Aorta (tissue), 5 donors: Measurements from ENCODE around the gene SLC5A1. TPM values are rescaled to one million over a fixed set of nuclear protein-coding genes. Genes with fewer than 3 reads are reported as not detected.

Source experiments
- ATAC-seq: fragments of 200-7000 bp; cut with Tn5 transposase; one replicate; pipeline ENCODE4 v1.9.1; 2022; ENCODE audit warnings: moderate library complexity; ENCODE audit not compliant: low FRiP score
- DNase-seq, 2 donors: peaks; one replicate each; pipeline ENCODE4 v3.0.0-alpha.2; 2020
- H3K27ac ChIP-seq, 2 donors: one replicate each; pipeline ENCODE4 v1.5.1; 2013; ENCODE audit warnings: low read length in 2 of 2, mild to moderate bottlenecking in 2 of 2, moderate library complexity in 2 of 2, control low read depth in 1 of 2, inconsistent platforms in 1 of 2, low read depth in 1 of 2
- H3K27me3 ChIP-seq, 2 donors: one replicate each; pipeline ENCODE4 v1.6.1; 2013; ENCODE audit warnings: control low read depth in 1 of 2, low read length in 1 of 2, mild to moderate bottlenecking in 1 of 2, moderate library complexity in 1 of 2; ENCODE audit not compliant: insufficient read depth in 2 of 2, control insufficient read depth in 1 of 2
- H3K36me3 ChIP-seq, 2 donors: one replicate each; pipeline ENCODE4 v1.6.1; 2013; ENCODE audit warnings: control low read depth in 1 of 2, low read length in 1 of 2, mild to moderate bottlenecking in 1 of 2; ENCODE audit not compliant: insufficient read depth in 2 of 2, control insufficient read depth in 1 of 2
- H3K4me1 ChIP-seq, 2 donors: one replicate each; pipeline ENCODE4 v1.6.1; 2013; ENCODE audit warnings: low read length in 2 of 2, control low read depth in 1 of 2, mild to moderate bottlenecking in 1 of 2, moderate library complexity in 1 of 2; ENCODE audit not compliant: insufficient read depth in 2 of 2, control insufficient read depth in 1 of 2
- H3K4me3 ChIP-seq, 2 donors: one replicate each; pipeline ENCODE4 v1.5.1; 2013; ENCODE audit warnings: low read length in 2 of 2, control low read depth in 1 of 2, mild to moderate bottlenecking in 1 of 2
- H3K9me3 ChIP-seq: one replicate; pipeline ENCODE4 v1.6.1; 2013; ENCODE audit warnings: mild to moderate bottlenecking, low read length; ENCODE audit not compliant: control insufficient read depth
- WGBS, 2 donors: extraction: QIAGEN DNeasy Blood & Tissue Kit; methylation state at CpG; one replicate each; pipeline ENCODE4 v1.1.7; 2013; 5-methylcytosine and 5-hydroxymethylcytosine counted together
- intact Hi-C, 2 donors: fragments of 100-400 bp; cut with DNase I; formaldehyde crosslinking; loops; one replicate each; pipeline versions ENCODE4 v1.14.2 to v1.15.0; 2022
- long read RNA-seq, 2 donors: library from polyadenylated mRNA; unstranded; transcript quantifications; one replicate each; pipeline ENCODE4 v2.0.0, GENCODE V29; 2020 to 2021
- polyA plus RNA-seq, 2 donors: library from polyadenylated mRNA; stranded (reverse); fragments of 200-250 nt; gene quantifications; one replicate each; pipeline ENCODE4 v1.2.3, GENCODE V29; 2013
- total RNA-seq, 2 donors: library from RNA; stranded (reverse); fragmentation: NEBNext Ultra II Directional; extraction: Animal tissue kit (Norgen Biotek cat#: 25700); gene quantifications; one replicate each; pipeline ENCODE4 v1.2.1, GENCODE V29; 2021
- donor health status: healthy with polysubstance abuse.
- donor health status: Bipolar disorder and iron deficiency.
- donor health status: DM: no; HTN: no; CAD: no.
- donor health status: DM: no; HTN: no; CAD: no.
- donor health status: DM: yes; HTN: yes; CAD: no.

SLC5A1 gene
- not detected for total RNA-seq
- 10 to 100 TPM in 1 of 2 donors, under 1 TPM in 1; 0.69 to 24.0 TPM for polyA plus RNA-seq
- long read RNA-seq, donor 1: 0 reads
- long read RNA-seq, donor 2: 0 reads

DNA sequence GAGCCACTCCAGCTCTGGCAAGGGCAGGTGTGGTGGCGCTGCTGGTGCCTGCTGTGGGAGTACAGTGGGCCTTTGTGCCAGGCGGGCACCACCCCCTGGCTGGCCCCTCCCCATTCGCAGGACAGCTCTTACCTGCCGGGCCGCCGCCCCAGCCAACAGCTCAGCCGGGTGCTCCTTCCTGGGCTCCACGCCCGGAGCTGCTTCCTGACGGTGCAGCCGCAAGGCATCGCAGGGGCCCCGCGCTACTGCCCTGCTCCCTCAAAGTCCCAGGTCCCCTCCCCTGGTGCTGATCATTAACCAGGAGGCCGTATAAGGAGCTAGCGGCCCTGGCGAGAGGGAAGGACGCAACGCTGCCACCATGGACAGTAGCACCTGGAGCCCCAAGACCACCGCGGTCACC lies at the start of gene SLC5A1:
Gene SLC5A1, plus strand, starts transcription at position 338 of the 400 bp plus-strand sequence. Its CDS starts 21 bp downstream, at position 359.
- ATAC-seq: no peak
- H3K4me3 ChIP-seq: no peak within 1 kb of the TSS
- intact Hi-C loops: no loop called here
- WGBS, 2 donors: 24 to 37% methylated on average over 21 of the region's 21 CpGs
- no peak within 1 kb of the TSS for H3K27ac ChIP-seq
- H3K27me3 ChIP-seq: no peaks in the 10 kb centered on the region
- no peaks in the 10 kb centered on the region for H3K9me3 ChIP-seq
- no peak for DNase-seq
- H3K4me1 ChIP-seq: no peaks in the 10 kb centered on the region
- H3K36me3 ChIP-seq: no peaks in the 10 kb centered on the region

DNA sequence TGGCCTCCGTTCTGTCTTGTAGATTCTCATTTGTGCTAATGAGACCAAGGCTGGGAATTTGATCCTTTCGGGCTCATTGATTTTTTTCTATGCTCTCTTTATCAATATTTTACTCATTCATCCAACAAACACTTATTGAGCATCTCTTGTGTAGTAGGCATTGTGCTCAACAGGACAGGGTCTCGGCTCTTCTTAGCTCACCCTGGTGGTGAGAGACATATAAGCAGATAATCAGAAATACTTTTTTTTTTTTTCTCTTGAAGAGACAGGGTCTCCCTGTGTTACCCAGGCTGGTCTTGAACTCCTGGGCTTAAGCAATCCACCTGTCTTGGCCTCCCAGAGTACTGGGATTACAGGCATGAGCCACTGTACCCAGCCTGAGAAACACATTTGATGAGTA lies 48.0 kb upstream of the SLC5A1 start:
- DNase-seq: no peak
- intact Hi-C loops: no loop called here
- H3K4me1 ChIP-seq: no peaks in the 10 kb centered on the region
- ATAC-seq: no peak
- H3K4me3 ChIP-seq: no peak overlapping the region
- H3K36me3 ChIP-seq: no peaks in the 10 kb centered on the region
- 76 to 79% methylated on average over 3 of the region's 3 CpGs for WGBS, 2 donors
- no peaks in the 10 kb centered on the region for H3K27me3 ChIP-seq
- no peaks in the 10 kb centered on the region for H3K9me3 ChIP-seq
- H3K27ac ChIP-seq: no peak overlapping the region

DNA sequence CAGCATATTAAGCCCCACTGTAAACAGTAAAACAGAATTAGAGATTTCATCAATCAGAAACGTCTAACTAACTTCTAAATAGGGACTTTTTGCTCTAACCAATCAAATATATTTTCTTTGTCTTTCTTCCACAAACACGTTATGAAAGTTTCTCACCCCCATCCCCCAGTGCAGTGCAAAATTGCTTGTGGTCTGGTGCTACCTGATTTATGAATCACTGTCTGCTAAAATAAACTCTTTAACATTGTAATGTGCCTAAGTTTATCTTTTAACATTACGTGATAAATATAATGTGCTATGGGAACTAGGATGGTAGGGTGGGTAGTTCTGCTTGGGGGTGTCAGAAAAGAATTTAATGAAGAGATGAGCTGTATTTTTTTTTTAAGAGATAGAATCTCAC lies 47.3 kb upstream of the SLC5A1 start:
- intact Hi-C loops: no loop called here
- no peak overlapping the region for H3K4me3 ChIP-seq

DNA sequence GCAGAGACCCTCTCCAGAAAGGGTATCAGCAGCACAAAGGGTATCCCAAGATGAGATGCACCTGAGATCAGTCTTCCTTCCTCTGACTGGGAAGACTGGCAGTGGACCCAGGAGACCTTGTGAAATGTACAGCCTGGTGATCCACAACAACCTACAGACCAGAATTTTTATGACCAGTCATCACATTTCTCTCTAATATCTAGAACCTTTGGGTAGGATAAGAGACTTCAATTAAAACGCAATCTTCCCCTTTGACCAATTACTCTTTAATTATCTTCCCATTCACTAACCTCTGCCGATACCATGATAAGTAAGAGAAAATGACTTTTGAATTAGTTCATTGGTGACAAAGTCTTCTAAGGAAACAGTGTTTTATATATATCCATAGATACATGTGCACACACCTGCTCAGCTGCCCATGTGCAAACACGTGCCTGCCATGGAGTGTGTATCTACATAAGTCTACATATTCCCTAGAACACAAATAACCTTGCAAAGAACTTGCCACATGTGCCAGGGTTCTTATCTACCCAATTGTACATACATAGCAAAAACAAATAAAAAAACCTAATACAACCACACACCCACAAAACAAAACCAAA lies 44.2 kb upstream of the SLC5A1 start:
- no peaks in the 10 kb centered on the region for H3K9me3 ChIP-seq
- intact Hi-C loops: no loop called here
- DNase-seq (no peak), ATAC-seq (no peak)
- H3K36me3 ChIP-seq: no peaks in the 10 kb centered on the region
- no peaks in the 10 kb centered on the region for H3K4me1 ChIP-seq
- H3K27me3 ChIP-seq: no peaks in the 10 kb centered on the region
- no peak overlapping the region for H3K4me3 ChIP-seq
- 87 to 90% methylated on average over 3 of the region's 3 CpGs for WGBS, 2 donors
- no peak overlapping the region for H3K27ac ChIP-seq

More for the DNA sequence above, 47.3 kb upstream of the SLC5A1 start:
- Histone ChIP-seq H3K27ac (no peak overlapping the region), H3K27me3 (no peaks in the 10 kb centered on the region), H3K36me3 (no peaks in the 10 kb centered on the region), H3K4me1 (no peaks in the 10 kb centered on the region), H3K9me3 (no peaks in the 10 kb centered on the region)
- DNase-seq: no peak
- WGBS, 2 donors: 26 to 29% methylated on average over 3 of the region's 3 CpGs
- no peak for ATAC-seq

DNA sequence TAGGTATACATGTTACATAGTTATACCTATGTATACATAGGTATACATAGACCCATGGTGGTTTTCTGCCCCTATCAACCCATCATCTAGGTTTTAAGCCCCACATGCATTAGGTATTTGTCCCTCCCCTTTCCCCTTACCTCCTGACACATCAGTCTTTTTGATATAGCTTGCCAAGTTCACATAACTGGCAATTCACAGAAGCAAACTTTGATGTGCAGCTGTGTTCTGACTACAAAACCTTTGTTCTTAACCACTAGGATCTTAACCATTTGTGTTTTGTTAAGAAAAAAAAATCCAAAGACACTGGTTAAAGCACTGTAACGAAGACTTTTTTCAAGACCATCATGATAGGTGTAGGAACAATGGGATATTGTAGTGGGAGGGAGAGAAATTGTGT lies 42.9 kb upstream of the SLC5A1 start:
- intact Hi-C loops: no loop called here
- WGBS, 2 donors: 72 to 80% methylated on average over 1 of the region's 1 CpG
- no peaks in the 10 kb centered on the region for H3K4me1 ChIP-seq
- DNase-seq (no peak), ATAC-seq (no peak)
- no peaks in the 10 kb centered on the region for H3K27me3 ChIP-seq
- no peaks in the 10 kb centered on the region for H3K9me3 ChIP-seq
- H3K4me3 ChIP-seq: no peak overlapping the region
- H3K27ac ChIP-seq: no peak overlapping the region
- H3K36me3 ChIP-seq: no peaks in the 10 kb centered on the region

DNA sequence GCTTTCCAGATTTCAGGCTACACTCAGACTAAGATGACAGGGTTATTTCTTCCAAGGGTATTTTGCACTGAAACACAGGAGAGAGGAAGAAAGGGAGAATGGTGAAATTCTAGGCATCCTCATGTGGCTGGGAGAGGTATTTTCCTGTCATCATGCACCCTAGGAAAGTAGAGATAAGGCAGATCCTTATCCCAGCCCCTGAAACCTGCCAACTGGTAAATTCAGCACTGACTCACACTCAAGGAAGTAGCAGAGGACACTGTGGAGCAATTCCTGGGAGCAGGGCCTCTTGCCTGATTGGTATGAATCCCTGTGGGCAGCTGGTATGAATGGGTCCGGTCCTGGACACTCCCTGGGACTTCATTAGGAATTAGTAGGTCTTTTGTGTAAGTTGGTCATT lies 37.6 kb upstream of the SLC5A1 start:
- Histone ChIP-seq H3K27ac (no peak overlapping the region), H3K27me3 (no peaks in the 10 kb centered on the region), H3K36me3 (no peaks in the 10 kb centered on the region), H3K4me3 (no peak overlapping the region), H3K9me3 (peaks cover 2% of the 10 kb centered on the region), H3K4me1 (no peaks in the 10 kb centered on the region)
- intact Hi-C loops: no loop called here
- DNase-seq (no peak), ATAC-seq (no peak)
- WGBS, 2 donors: 50 to 58% methylated on average over 1 of the region's 1 CpG

DNA sequence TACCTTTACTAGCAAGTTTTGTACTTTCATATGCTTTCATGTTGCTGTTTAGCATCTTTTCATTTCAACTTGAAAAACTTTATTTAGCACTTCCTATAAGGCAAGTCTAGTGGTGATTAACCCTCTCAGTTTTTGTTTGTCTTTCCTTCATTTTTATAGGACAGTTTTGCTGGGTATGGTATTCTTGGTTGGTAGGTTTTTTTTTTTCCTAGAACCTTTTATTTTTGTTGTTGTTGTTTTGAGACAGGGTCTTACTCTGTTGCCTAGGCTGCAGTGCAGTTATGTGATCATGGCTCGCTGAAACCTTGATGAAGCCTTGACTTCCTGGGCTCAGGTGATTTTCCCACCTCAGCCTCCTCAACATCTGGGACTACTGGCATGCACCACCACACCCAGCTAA lies 29.9 kb upstream of the SLC5A1 start:
- ATAC-seq (no peak), DNase-seq (no peak)
- H3K4me1 ChIP-seq: no peaks in the 10 kb centered on the region
- H3K27ac ChIP-seq: no peak overlapping the region
- H3K9me3 ChIP-seq: peaks cover 7% of the 10 kb centered on the region
- H3K27me3 ChIP-seq: peaks cover 0 to 1% of the 10 kb centered on the region in 2 donors
- no peak overlapping the region for H3K4me3 ChIP-seq
- intact Hi-C loops: no loop called here
- WGBS, 2 donors: 87 to 89% methylated on average over 1 of the region's 1 CpG
- no peaks in the 10 kb centered on the region for H3K36me3 ChIP-seq

DNA sequence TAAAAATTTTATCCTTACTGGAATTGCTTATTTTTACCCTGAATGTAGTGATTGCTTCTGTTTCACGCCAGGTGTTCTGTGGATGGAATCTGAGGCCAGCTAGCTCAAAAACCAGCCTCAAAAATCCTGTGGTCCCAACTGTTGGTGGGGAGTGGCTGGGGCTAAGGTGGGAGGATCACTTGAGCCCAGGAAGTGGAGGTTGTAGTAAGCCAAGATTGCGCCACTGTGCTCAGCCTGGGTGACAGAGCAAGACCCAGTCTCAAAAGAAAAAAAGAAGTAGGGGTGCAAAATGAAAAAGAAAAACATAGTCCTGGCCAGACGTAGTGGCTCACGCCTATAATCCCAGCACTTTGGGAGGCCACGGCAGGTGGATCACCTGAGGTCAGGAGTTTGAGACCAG lies 27.0 kb upstream of the SLC5A1 start:
- H3K36me3 ChIP-seq: no peaks in the 10 kb centered on the region
- H3K4me1 ChIP-seq: no peaks in the 10 kb centered on the region
- ATAC-seq: no peak
- H3K4me3 ChIP-seq: no peak overlapping the region
- no peak overlapping the region for H3K27ac ChIP-seq
- intact Hi-C loops: no loop called here
- peaks cover 0 to 1% of the 10 kb centered on the region in 2 donors for H3K27me3 ChIP-seq
- H3K9me3 ChIP-seq: peaks cover 6% of the 10 kb centered on the region
- no peak for DNase-seq
- 81 to 83% methylated on average over 5 of the region's 5 CpGs for WGBS, 2 donors

DNA sequence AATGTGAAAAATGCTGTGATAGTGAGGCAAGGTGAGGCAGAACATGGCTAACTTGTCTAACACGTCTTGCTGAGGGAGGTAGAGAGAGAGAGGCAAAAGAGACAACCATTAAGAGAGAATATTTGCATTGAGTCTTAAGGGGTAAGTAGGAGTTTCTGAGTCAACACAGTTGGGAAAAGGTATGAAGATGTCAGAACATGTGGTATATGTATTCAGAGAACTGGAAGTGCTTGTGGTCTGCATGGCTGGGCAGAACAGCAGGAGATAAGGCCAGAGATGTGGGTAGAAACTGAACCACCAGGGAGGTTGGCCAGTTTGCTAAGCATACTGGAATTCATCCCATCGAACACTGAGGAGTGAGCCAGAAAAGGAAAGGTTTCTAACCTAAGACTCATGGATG lies 25.0 kb upstream of the SLC5A1 start:
- Histone ChIP-seq H3K4me1 (no peaks in the 10 kb centered on the region), H3K27ac (no peak overlapping the region), H3K4me3 (no peak overlapping the region), H3K36me3 (no peaks in the 10 kb centered on the region), H3K9me3 (peaks cover 5% of the 10 kb centered on the region), H3K27me3 (peaks cover 0 to 1% of the 10 kb centered on the region in 2 donors)
- WGBS, 2 donors: 51 to 72% methylated on average over 2 of the region's 2 CpGs
- DNase-seq (no peak), ATAC-seq (no peak)
- intact Hi-C loops: no loop called here
